GM12801 (cell line): ENCODE results near the gene BCKDK.

Experiments
- TF ChIP-seq, protein P1 (sequence below): IDR thresholded peaks from one replicate; pipeline ENCODE4 v1.5.1; 2011; ENCODE audit warnings: control low read depth; ENCODE audit not compliant: insufficient read length; ENCODE audit errors: extremely low read depth

Gene BCKDK

DNA sequence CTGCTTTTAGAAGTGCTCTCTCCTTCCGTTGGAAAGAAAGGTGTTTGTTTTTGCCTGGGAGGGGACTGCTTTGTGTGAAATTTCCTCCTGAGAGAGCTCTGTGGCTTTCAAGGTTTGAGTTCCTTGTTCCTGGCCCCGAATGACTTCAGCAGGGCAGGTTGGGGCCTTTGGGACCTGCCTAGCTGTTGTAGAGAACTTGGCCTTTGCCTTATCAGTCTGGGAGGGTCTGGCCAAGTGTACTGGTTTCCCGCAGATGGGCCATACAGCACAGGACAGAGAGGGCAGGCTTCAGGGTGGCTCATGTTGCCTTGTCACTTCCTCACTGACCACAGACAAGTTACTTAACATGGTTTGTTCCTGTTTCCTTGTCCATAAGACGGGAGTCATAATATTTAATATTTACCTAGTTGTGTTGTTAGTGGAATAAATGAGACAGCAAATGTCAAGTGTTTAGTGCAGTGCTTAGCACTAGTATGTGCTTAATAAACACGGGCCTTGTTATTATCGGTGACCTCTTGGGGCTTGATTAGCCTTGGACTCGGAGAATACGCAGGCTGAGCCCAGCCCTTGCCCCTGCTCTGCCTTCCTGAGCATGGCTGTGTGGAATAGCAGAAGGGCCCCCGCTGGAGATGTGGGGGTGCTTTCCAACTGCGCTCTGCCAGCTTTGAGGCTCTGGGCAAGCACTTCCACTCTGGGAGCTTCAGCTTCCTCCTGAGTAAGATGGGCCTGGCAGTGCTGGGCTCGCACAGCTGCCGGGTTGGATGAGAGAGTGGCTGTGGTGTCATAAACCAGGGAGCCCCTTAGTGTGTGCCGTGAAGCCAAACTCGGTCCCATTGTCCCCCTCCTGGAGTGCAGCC lies 20.8 kb downstream of the BCKDK start:
- TF ChIP-seq, protein P1, sequence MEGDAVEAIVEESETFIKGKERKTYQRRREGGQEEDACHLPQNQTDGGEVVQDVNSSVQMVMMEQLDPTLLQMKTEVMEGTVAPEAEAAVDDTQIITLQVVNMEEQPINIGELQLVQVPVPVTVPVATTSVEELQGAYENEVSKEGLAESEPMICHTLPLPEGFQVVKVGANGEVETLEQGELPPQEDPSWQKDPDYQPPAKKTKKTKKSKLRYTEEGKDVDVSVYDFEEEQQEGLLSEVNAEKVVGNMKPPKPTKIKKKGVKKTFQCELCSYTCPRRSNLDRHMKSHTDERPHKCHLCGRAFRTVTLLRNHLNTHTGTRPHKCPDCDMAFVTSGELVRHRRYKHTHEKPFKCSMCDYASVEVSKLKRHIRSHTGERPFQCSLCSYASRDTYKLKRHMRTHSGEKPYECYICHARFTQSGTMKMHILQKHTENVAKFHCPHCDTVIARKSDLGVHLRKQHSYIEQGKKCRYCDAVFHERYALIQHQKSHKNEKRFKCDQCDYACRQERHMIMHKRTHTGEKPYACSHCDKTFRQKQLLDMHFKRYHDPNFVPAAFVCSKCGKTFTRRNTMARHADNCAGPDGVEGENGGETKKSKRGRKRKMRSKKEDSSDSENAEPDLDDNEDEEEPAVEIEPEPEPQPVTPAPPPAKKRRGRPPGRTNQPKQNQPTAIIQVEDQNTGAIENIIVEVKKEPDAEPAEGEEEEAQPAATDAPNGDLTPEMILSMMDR = no peak

DNA sequence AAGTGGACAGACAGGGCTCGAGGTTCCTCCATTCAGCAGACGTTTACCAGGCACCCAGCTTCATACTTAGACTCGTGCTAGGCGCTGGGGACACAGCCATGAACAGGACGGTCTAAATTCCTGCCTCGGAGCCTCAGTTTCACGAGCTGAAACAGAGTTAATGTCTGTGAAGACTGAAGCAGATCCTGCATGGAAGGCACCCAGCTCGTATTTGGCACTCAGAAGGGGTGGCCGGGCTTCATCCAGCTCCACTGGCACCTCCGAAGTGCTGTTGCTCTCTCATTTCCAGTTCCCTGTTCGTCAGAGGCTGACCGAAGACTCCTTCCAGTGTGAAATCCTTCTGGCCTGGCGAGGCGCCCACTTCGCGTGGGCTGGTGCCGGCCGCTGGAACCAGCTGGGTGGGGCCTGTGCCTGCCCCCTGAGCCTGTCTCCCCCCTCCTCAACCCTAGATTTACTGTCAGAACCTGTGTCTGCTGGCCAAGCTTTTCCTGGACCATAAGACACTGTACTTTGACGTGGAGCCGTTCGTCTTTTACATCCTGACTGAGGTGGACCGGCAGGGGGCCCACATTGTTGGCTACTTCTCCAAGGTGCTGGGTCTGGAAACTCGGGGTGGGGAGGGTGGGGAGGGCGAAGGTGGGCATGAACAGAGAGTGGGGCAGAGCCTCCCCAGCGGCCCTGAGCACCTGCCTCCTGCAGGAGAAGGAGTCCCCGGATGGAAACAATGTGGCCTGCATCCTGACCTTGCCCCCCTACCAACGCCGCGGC lies 21.6 kb downstream of the BCKDK start:
- TF ChIP-seq, protein P1 = no peak

DNA sequence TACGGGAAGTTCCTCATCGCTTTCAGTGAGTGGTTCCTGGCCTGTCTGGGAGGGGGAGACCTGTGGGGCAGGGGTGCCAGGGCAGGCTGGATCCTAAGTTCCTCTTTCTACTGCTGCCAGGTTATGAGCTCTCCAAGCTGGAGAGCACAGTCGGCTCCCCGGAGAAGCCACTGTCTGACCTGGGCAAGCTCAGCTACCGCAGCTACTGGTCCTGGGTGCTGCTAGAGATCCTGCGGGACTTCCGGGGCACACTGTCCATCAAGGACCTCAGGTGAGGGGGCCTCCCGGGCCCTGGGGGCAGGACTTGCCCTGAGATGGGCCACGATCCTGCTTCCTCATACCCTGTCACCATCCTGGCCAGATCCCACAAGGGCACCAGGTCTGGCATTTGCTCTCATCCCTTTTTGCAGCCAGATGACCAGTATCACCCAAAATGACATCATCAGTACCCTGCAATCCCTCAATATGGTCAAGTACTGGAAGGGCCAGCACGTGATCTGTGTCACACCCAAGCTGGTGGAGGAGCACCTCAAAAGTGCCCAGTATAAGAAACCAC lies 22.2 kb downstream of the BCKDK start:
- TF ChIP-seq, protein P1 = no peak

DNA sequence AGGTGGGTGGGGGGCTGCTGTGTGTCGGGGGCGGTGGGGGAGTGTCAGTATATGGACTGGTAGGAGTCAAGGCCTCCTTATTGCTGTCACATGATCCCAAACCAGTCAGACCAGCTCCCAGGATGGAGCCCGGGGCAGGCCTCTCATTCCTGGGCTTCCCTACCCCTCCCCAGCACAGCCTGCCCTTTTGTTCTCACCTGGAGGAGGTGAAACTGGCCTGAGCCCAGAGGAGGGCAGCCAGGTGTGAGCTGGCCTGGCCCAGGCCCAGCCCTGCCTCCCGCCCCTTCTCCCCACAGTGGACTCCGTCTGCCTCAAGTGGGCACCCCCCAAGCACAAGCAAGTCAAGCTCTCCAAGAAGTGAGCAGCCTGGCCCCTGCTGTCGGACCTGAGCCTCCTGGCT lies 22.7 kb downstream of the BCKDK start:
- TF ChIP-seq, protein P1 = no peak

DNA sequence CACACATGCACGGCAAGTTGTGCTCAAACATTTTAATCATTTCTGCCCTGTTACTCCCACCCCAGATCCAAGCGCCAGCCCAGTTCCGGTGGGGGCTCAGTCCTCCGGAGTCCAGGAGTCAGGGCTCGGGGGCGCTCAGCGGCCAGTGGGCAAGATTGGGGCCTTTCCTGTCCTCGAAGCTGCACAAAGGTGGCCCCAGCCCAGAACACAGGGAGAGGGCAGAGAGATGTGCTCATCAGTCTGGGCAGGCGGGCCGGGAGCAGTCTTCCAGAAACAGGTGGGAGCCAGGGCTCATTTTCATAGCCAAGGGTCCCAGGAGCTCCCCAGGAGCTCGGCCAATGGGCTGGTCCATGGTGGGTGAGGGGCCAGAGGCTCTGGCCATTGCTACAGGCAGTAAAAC lies 23.2 kb downstream of the BCKDK start:
- TF ChIP-seq, protein P1 = no peak

DNA sequence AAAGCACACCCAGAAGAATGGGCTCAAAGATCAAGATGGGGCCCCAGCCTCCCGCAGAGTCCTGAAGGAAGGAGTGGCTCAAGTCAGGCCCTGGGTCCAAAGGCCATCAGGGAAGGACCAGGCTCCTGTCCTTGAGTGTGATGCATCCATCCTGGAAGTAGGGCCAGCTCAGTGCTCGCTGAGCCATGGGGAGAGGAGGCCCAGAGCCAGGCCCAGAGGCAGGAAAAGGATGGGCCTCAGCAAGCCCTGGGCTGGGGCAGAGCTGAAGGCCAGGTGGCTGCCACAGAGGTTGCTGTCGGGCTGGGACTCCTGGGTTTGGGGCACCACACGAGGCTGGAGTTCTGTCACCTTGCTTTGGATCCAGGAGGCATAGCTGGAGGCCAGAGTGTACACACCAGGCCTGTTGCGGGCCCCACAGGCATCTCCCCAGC lies 23.7 kb downstream of the BCKDK start:
- TF ChIP-seq, protein P1 = no peak

DNA sequence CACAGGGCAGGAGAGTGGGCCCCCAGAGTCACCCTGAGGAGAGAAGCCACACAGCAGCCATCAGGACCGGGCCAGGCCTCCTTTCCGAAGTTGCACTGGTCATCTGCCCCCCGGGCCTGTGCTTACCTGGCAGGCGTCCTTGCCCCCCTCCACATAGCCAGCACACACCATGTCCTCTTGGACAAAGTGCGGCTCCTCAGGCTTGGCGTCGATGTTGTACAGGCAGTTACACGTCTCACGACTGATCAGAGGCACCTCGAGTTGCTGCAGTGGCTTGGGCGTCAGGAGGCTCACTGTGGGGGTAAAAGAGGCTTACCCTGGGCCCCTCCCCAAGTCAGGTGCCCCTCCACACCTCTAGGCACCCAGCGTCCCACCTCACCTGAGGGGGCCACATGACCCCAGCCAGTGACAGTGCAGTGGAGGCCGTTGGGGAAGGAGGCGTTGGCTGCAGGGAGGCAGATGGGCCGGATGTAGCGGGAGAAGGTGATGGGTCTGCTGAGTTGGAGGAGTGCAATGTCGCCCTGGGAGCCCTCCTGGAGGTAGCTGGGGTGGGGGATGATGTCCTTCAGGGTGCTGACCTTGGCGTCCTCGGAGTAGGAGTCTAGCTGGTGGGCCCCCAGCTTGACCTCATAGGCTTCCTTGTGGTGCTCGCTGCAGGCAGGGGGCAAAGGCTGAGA lies 24.3 kb downstream of the BCKDK start:
- TF ChIP-seq, protein P1 = no peak
